ENCODE data around the gene FNDC11. TPM values are rescaled to one million over a fixed set of nuclear protein-coding genes. Genes with fewer than 3 reads are reported as not detected.

FNDC11 gene
- total and polyA plus RNA-seq, 2 of the 13 experiments (the other 11 are each of a cell fraction or from before 2014, with no cell fraction given) = 0.07 TPM; not detected in 1

- WGBS (ENCODE audit: low lambda C conversion rate) = 81% methylated on average over 40 of the region's 45 CpGs
- Histone ChIP-seq H3K4me3 (replicated peaks in 1 of 3; ENCODE audit: insufficient read depth in 1 of 3, low read depth in 2 of 3, low read length in 3 of 3) (no peak overlapping the region), H3K4me2 (ENCODE audit: low read depth, low read length) (no peak overlapping the region), H3K36me3 (replicated peaks in 1 of 2; ENCODE audit: control insufficient read depth in 1 of 2, insufficient read depth in 2 of 2, low read length in 2 of 2) (no peaks in the 10 kb centered on the region; a peak in 1 of 5 replicates), H4K20me1 (ENCODE audit: insufficient read depth, low read length) (no peaks in the 10 kb centered on the region; the same call in 1 of the 2 replicates), H3K9ac (ENCODE audit: insufficient read depth, low read depth, low read length) (no peak overlapping the region), H3K27ac (ENCODE audit: extremely low read length, insufficient read depth, low read length) (no peak overlapping the region), H3K9me3 (ENCODE audit: low read length) (no peaks in the 10 kb centered on the region), H3K4me1 (ENCODE audit: insufficient read depth, low read length) (peaks cover 34% of the 10 kb centered on the region), H2AFZ (ENCODE audit: low read length) (no peak overlapping the region), H3K27me3 (ENCODE audit: control insufficient read depth in 1 of 2, insufficient read depth in 2 of 2, low read length in 2 of 2) (peaks cover 9 to 26% of the 10 kb centered on the region in 2 experiments; a peak in 3 of 5 replicates), H3K79me2 (ENCODE audit: insufficient read depth, low read length) (no peaks in the 10 kb centered on the region)
- CTCF ChIA-PET (ENCODE audit: low intra/inter-chr PET ratio, low total read pairs) = no interaction called here
- BruUV-seq (replicated peaks) = no TSS peak
- DNase-seq (ENCODE audit: low spot score) (no peak), ATAC-seq (no peak), FAIRE-seq (no peak)
- POLR2A ChIA-PET = interaction anchor here (1.5 to 1.9 kb wide), 3 partner anchors 12 to 18 kb away, joined by 4 to 5 read pairs (median 5); partner anchors contain the start of gene HELZ2
- intact Hi-C loops (cut with micrococcal nuclease; ENCODE audit: unreplicated experiment) = no loop called here
- in situ Hi-C loops (cut with HindIII; ENCODE audit: extremely low pct_ligation_motif_present, low pct_unique_long_range_greater_than_20kb) = no loop called here
- TF ChIP-seq NFE2 (CRISPR knock-in tag; IDR thresholded peaks at IDR 0.05) = no peak
- TF ChIP-seq ZFP36L2 (CRISPR knock-in tag; IDR thresholded peaks at IDR 0.05) = no peak
- 0 out of 2 replicates have a peak, but pooled peaks have one; percentile 31 for TF ChIP-seq CHCHD3 (CRISPR knock-in tag; IDR thresholded peaks at IDR 0.05)
- no peak for TF ChIP-seq TP53 (CRISPR knock-in tag; conservative IDR thresholded peaks at IDR 0.05)
- no peak for TF ChIP-seq CAMTA2 (CRISPR knock-in tag; IDR thresholded peaks at IDR 0.05; ENCODE audit: borderline replicate concordance)
- no peak for TF ChIP-seq SP4 (CRISPR knock-in tag; IDR thresholded peaks at IDR 0.05)
- peak; percentile 35 for TF ChIP-seq RBM39 (IDR thresholded peaks at IDR 0.05; ENCODE audit: low read depth, low read length, poor library complexity, severe bottlenecking)
- no peak for TF ChIP-seq ZBTB39 (CRISPR knock-in tag; IDR thresholded peaks at IDR 0.05)
- 0 out of 2 replicates have a peak, but pooled peaks have one; percentile 42 for TF ChIP-seq HES4 (CRISPR knock-in tag; IDR thresholded peaks at IDR 0.05; ENCODE audit: borderline replicate concordance)
- TF ChIP-seq ZNF687 (CRISPR knock-in tag; IDR thresholded peaks at IDR 0.05) = peak; percentile 10; the same call in 1 of the 2 replicates
- 0 out of 2 replicates have a peak, but pooled peaks have one; percentile 35 for TF ChIP-seq ZNF274 (CRISPR knock-in tag; IDR thresholded peaks at IDR 0.05)
- 0 out of 2 replicates have a peak, but pooled peaks have one; percentile 61 for TF ChIP-seq CENPT (CRISPR knock-in tag; IDR thresholded peaks at IDR 0.05; ENCODE audit: low read depth)
- 0 out of 2 replicates have a peak, but pooled peaks have one; percentile 14 for TF ChIP-seq RXRA (CRISPR knock-in tag; IDR thresholded peaks at IDR 0.05)
- 0 out of 2 replicates have a peak, but pooled peaks have one; percentile 6 for TF ChIP-seq GABPB1 (CRISPR knock-in tag; IDR thresholded peaks at IDR 0.05)
- TF ChIP-seq ZBTB33 (CRISPR knock-in tag; IDR thresholded peaks at IDR 0.05) = peak; percentile 22; the same call in 1 of the 2 replicates
Observed at GRCh38 chr20:63555661-63556381, 1.9 kb downstream of the FNDC11 start.

Measured in HepG2 (cell line).